PC-3 (cell line): ENCODE measurements around the gene ZNF320. TPM values are rescaled to one million over a fixed set of nuclear protein-coding genes. Genes with fewer than 3 reads are reported as not detected.

Experiments
- ATAC-seq: fragments of 200-7000 bp; cut with Tn5 transposase; 2 replicates; pipeline ENCODE4 v1.9.1; 2020; ENCODE audit warnings: mild to moderate bottlenecking, moderate library complexity
- Bru-seq: library from RNA; stranded (reverse); fragments of 400-500 nt; gene quantifications from one replicate; lab custom pipeline; 2021; lab: Mats Ljungman, UMichigan
- BruChase-seq, 2 experiments: library from RNA; stranded (reverse); fragments of 400-500 nt; gene quantifications; one replicate each; lab custom pipeline; 2021; lab: Mats Ljungman, UMichigan
- BruUV-seq: library from RNA; stranded (reverse); fragments of 400-500 nt; replicated peaks from 2 replicates; lab custom pipeline; 2021; lab: Mats Ljungman, UMichigan
- CTCF ChIA-PET: fragments of 300-600 bp; sonication (Branson Sonifier 250); formaldehyde crosslinking; loops from one replicate; lab custom pipeline; 2022; ENCODE audit warnings: antibody characterized with exemption; lab: Charles Lee
- POLR2A ChIA-PET: fragments of 300-600 bp; sonication (Branson Sonifier 250); formaldehyde crosslinking; loops from one replicate; lab custom pipeline; 2022; ENCODE audit warnings: antibody characterized with exemption; ENCODE audit not compliant: unreplicated experiment; lab: Charles Lee
- DNase-seq: peaks from one replicate; pipeline ENCODE4 v3.0.0-alpha.2; 2015
- H2AFZ ChIP-seq: fragments of 300-600 bp; sonication (generic); 2 replicates; pipeline ENCODE4 v1.6.0; 2016; ENCODE audit warnings: antibody characterized with exemption, low read length
- H3F3A ChIP-seq: fragments of 300-600 bp; sonication (generic); one replicate; pipeline ENCODE4 v1.6.0; 2017; ENCODE audit warnings: antibody characterized with exemption, low read length, control low read depth, mild to moderate bottlenecking; ENCODE audit not compliant: unreplicated experiment
- H3K27ac ChIP-seq: fragments of 300-600 bp; sonication (generic); 2 replicates; pipeline ENCODE4 v1.5.1; 2016; ENCODE audit warnings: mild to moderate bottlenecking, low read length
- H3K27me3 ChIP-seq: fragments of 300-600 bp; sonication (generic); 2 replicates; pipeline ENCODE4 v1.6.1; 2016; ENCODE audit warnings: low read length, mixed read lengths
- H3K36me3 ChIP-seq: fragments of 300-600 bp; sonication (generic); 2 replicates; pipeline ENCODE4 v1.6.1; 2016; ENCODE audit warnings: low read depth, mixed run types, low read length, mixed read lengths
- H3K4me1 ChIP-seq: fragments of 300-600 bp; sonication (generic); 2 replicates; pipeline ENCODE4 v1.5.1; 2016; ENCODE audit warnings: low read length; ENCODE audit not compliant: insufficient read depth
- H3K4me2 ChIP-seq: fragments of 300-600 bp; sonication (generic); 2 replicates; pipeline ENCODE4 v1.6.0; 2016; ENCODE audit warnings: low read length
- H3K4me3 ChIP-seq: fragments of 300-600 bp; sonication (generic); 2 replicates; pipeline ENCODE4 v1.5.1; 2016; ENCODE audit warnings: mild to moderate bottlenecking, low read length, mixed read lengths
- H3K79me2 ChIP-seq: fragments of 300-600 bp; sonication (generic); 2 replicates; pipeline ENCODE4 v1.6.1; 2017; ENCODE audit warnings: low read length, mixed read lengths
- H3K9ac ChIP-seq: fragments of 300-600 bp; sonication (generic); 2 replicates; pipeline ENCODE4 v1.6.0; 2016; ENCODE audit warnings: mild to moderate bottlenecking, low read length
- H3K9me2 ChIP-seq: fragments of 300-600 bp; sonication (generic); replicated peaks from 2 replicates; pipeline ENCODE4 v1.6.1; 2016; ENCODE audit warnings: mixed run types, low read length, mixed read lengths
- H3K9me3 ChIP-seq: fragments of 300-600 bp; sonication (generic); 2 replicates; pipeline ENCODE4 v1.6.1; 2016; ENCODE audit warnings: low read length, mixed read lengths
- H4K20me1 ChIP-seq: fragments of 300-600 bp; sonication (generic); 2 replicates; pipeline ENCODE4 v1.6.1; 2016; ENCODE audit warnings: low read length, mixed read lengths
- CTCF ChIP-seq: fragments of 300-600 bp; sonication (generic); conservative IDR thresholded peaks from 2 replicates; pipeline ENCODE4 v1.5.1; 2017; ENCODE audit warnings: antibody characterized with exemption, low read depth, mild to moderate bottlenecking, low read length
- EZH2 ChIP-seq: fragments of 300-600 bp; sonication (generic); IDR thresholded peaks from one replicate; pipeline ENCODE4 v1.6.1; 2017; ENCODE audit warnings: antibody characterized with exemption, mild to moderate bottlenecking, low read length; ENCODE audit not compliant: unreplicated experiment
- EZH2phosphoT487 ChIP-seq: fragments of 300-600 bp; sonication (generic); IDR thresholded peaks from 2 replicates; pipeline ENCODE4 v1.6.1; 2018; ENCODE audit warnings: mild to moderate bottlenecking, antibody characterized with exemption, low read length, borderline replicate concordance
- intact Hi-C: fragments of 100-400 bp; cut with micrococcal nuclease; formaldehyde crosslinking; loops from 2 replicates; pipeline ENCODE4 v1.9.0; 2023
- long read RNA-seq: library from polyadenylated mRNA; unstranded; transcript quantifications from one replicate; pipeline ENCODE4 v2.0.0, GENCODE V29; 2021; ENCODE audit not compliant: unreplicated experiment
- total RNA-seq: library from RNA; depleted of rRNA; stranded (reverse); fragments of >200 nt; gene quantifications from 2 replicates; pipeline ENCODE4 v1.2.3, GENCODE V29; 2014; rRNA removed

ZNF320 gene
- total RNA-seq (7.7 and 10.6 TPM in 2 replicates), Bru-seq, nascent RNA (percentile 94 among the genes with signal in this experiment), BruChase-seq, experiment 1, labeled RNA remaining after a 6-hour chase (percentile 93 among the genes with signal in this experiment), BruChase-seq, experiment 2, labeled RNA remaining after a 2-hour chase (percentile 97 among the genes with signal in this experiment)
- long read RNA-seq, partial matches to known transcripts, result 3 of 21 reads
- long read RNA-seq, other reads (novel, unspliced or antisense), result 18 of 21 reads

DNA sequence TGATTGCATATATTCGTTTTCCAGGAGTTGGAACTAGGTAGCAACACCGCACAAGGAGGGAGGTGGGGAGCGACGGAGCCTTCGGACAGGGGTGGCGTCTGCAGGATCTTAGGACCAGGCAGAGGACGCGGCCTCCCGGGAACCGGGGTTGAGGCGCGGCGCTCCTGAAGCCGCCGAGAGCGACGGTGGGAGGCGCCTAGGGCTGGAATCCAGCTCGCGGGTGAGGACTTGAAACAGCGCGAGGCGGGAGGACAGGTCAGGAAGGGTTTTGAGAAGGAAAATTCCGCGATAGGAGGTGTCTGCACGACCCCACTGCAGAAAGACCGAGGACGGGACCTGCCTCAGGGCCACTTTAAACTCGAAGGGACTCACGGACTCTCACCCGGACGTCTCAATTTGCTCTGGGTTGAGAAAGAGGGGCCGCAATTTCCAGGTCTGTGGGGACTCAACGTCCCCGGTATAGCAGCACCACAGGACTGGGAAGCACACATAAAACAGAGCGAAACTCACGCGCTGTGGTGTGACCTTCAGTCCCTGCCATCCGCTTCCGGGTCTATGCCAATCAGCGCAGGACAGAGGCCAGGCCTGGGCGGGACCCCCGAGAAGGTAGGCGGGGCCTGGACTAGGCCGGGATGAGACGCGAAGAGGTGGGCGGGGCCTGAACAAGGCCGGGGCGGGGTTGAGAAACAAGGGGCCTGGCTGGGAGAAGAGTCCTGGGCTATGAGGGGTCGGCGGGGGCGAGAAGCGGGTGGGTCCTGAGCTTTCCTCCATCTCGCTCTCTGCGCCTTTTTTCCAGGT is at the start of gene ZNF320:
Gene ZNF320 (minus strand): TSS at position 498 of the 798 bp plus-strand sequence. CDS start 7,380 bp downstream, outside the sequence.
- no peaks in the 10 kb centered on the region for H3F3A ChIP-seq
- ChIA-PET CTCF (no interaction called here), POLR2A (interaction anchor here (0.5 kb wide), 1 partner anchor 49 kb away, joined by 3 read pairs; no protein-coding TSS in a partner anchor)
- intact Hi-C loops, result loop anchor here (2.0 kb wide), 2 partner anchors 25 to 47 kb away; partner anchors contain the start of gene ZNF888
- H4K20me1 ChIP-seq, result no peaks in the 10 kb centered on the region
- peak within 1 kb of the TSS; percentile 82 for H2AFZ ChIP-seq
- peaks cover 35% of the 10 kb centered on the region for H3K79me2 ChIP-seq
- no peaks in the 10 kb centered on the region for H3K9me3 ChIP-seq
- H3K9me2 ChIP-seq, result no peaks in the 10 kb centered on the region
- no peaks in the 10 kb centered on the region for H3K4me1 ChIP-seq
- H3K27ac ChIP-seq, result peak within 1 kb of the TSS; percentile 78
- no peaks in the 10 kb centered on the region for H3K27me3 ChIP-seq
- DNase-seq (peak; percentile 95), ATAC-seq (peak; percentile 100)
- TSS peak; percentile 82 for BruUV-seq
- peak within 1 kb of the TSS; percentile 94 for H3K4me2 ChIP-seq
- peak within 1 kb of the TSS; percentile 87 for H3K4me3 ChIP-seq
- TF ChIP-seq EZH2, result no peak
- no peak for TF ChIP-seq EZH2phosphoT487
- TF ChIP-seq CTCF, result no peak
- H3K9ac ChIP-seq, result peak within 1 kb of the TSS; percentile 85
- H3K36me3 ChIP-seq, result peaks cover 5% of the 10 kb centered on the region; the same call in 1 of the 2 replicates

DNA sequence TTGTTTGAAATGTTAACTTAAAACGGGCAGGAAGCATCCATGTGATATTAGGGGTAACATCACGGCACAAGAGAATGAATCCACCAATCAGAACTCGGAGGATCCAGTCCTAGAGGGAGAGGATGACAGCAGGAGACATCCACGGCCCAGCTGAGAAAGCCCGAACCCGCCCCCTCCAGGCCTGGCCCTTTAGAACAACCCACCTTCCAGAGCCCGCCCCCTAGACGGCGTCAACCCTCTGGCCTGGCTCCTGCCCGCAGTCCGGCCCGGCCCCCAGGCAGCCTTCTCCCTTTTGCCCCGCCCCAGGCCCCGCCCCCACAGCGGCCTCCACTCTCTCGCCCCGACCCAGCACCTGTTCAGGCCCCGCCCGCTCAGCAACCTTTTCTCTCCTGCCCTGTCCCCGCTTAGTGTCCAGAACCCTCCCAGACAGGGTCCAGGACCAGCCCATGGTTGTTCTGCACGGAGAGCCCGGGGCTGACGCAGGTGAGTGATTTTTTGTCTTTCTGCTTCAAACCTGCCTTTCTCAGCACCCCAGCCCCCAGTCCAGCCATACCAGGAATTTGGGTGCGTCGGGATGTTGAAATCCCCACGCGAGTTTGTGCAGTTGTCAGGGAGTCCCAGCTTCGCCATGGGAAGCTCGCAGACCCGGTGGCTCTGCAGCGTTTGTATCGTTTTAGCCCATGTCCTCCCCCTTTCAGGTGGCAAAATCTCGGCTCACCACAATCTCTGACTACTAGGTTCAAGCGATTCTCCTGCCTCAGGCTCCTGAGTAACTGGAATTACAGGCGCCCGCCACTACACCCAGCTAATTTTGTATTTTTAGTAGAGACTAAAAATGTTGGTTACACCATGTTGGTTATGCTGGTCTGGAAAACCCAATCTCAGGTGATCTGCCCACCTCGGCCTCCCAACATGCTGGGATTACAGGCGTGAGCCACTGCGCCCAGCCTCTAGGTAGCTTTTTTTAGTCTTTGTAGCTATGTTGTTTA is 49.2 kb upstream of the ZNF320 start:
- H3K9ac ChIP-seq, result no peak overlapping the region
- H2AFZ ChIP-seq, result peak overlapping the region; percentile 73
- H3K27me3 ChIP-seq, result no peaks in the 10 kb centered on the region
- H3K79me2 ChIP-seq, result peaks cover 8% of the 10 kb centered on the region; the same call in 1 of the 2 replicates
- peak; percentile 73 for ATAC-seq
- peaks cover 31% of the 10 kb centered on the region for H3K36me3 ChIP-seq
- ChIA-PET POLR2A (interaction anchor here (0.6 to 0.7 kb wide), 2 partner anchors 16 to 50 kb away, joined by 3 to 5 read pairs; no protein-coding TSS in a partner anchor), CTCF (no interaction called here)
- no TSS peak for BruUV-seq
- intact Hi-C loops, result loop anchor here (5.0 kb wide), 1 partner anchor 46 kb away; no protein-coding TSS in a partner anchor
- no peak for TF ChIP-seq CTCF
- no peak for TF ChIP-seq EZH2
- no peak for TF ChIP-seq EZH2phosphoT487
- H3K4me3 ChIP-seq, result peak overlapping the region; percentile 57
- H3K9me2 ChIP-seq, result no peaks in the 10 kb centered on the region
- H3K27ac ChIP-seq, result peak overlapping the region; percentile 86
- peaks cover 32% of the 10 kb centered on the region for H3K4me1 ChIP-seq
- peak overlapping the region; percentile 65 for H3K4me2 ChIP-seq
- H3K9me3 ChIP-seq, result peaks cover 30% of the 10 kb centered on the region
- peak; percentile 77 for DNase-seq
- no peaks in the 10 kb centered on the region for H3F3A ChIP-seq
- H4K20me1 ChIP-seq, result no peaks in the 10 kb centered on the region
